Mesendoderm (in vitro differentiated cells): ENCODE measurements around the gene IZUMO2.

Experiments used
- DNase-seq: peaks from one replicate; pipeline ENCODE4 v3.0.0; 2013
- H2AK5ac ChIP-seq: 2 replicates; pipeline ENCODE4 v1.6.1; 2013; ENCODE audit warnings: low read length, inconsistent platforms
- H2BK120ac ChIP-seq: 2 replicates; pipeline ENCODE4 v1.6.1; 2013; ENCODE audit warnings: low read depth, mild to moderate bottlenecking, low read length, moderate library complexity, mixed read lengths
- H2BK15ac ChIP-seq: replicated peaks from 2 replicates; pipeline ENCODE4 v1.6.1; 2013; ENCODE audit warnings: low read depth, mild to moderate bottlenecking, moderate library complexity
- H2BK5ac ChIP-seq: 2 replicates; pipeline ENCODE4 v1.6.1; 2013; ENCODE audit warnings: low read length, inconsistent platforms
- H3K18ac ChIP-seq: 2 replicates; pipeline ENCODE4 v1.6.1; 2013; ENCODE audit warnings: mild to moderate bottlenecking, low read length, mixed read lengths
- H3K23ac ChIP-seq: one replicate; pipeline ENCODE4 v1.6.1; 2013; ENCODE audit warnings: low read length
- H3K27ac ChIP-seq: 2 replicates; pipeline ENCODE4 v1.5.1; 2013; ENCODE audit warnings: low read depth, mild to moderate bottlenecking, inconsistent platforms, low read length, moderate library complexity
- H3K27me3 ChIP-seq: 2 replicates; pipeline ENCODE4 v1.6.1; 2013; ENCODE audit warnings: low read length, control low read depth, mild to moderate bottlenecking, inconsistent platforms; ENCODE audit not compliant: insufficient read depth, poor library complexity
- H3K36me3 ChIP-seq: 2 replicates; pipeline ENCODE4 v1.6.1; 2013; ENCODE audit warnings: low read length, inconsistent platforms; ENCODE audit not compliant: control insufficient read depth, insufficient read depth
- H3K4ac ChIP-seq: one replicate; pipeline ENCODE4 v1.6.1; 2013; ENCODE audit warnings: low read depth, mild to moderate bottlenecking, low read length, moderate library complexity
- H3K4me1 ChIP-seq: 2 replicates; pipeline ENCODE4 v1.6.1; 2013; ENCODE audit warnings: low read depth, low read length, inconsistent platforms; ENCODE audit not compliant: control insufficient read depth
- H3K4me2 ChIP-seq: 2 replicates; pipeline ENCODE4 v1.6.1; 2013; ENCODE audit warnings: low read length
- H3K4me3 ChIP-seq: 2 replicates; pipeline ENCODE4 v1.5.1; 2013; ENCODE audit warnings: mild to moderate bottlenecking, low read length
- H3K56ac ChIP-seq: one replicate; pipeline ENCODE4 v1.6.1; 2013; ENCODE audit warnings: low read length
- H3K79me1 ChIP-seq: 2 replicates; pipeline ENCODE4 v1.6.1; 2013; ENCODE audit warnings: low read length, inconsistent platforms
- H3K79me2 ChIP-seq: 2 replicates; pipeline ENCODE4 v1.6.1; 2013; ENCODE audit warnings: mild to moderate bottlenecking, low read length; ENCODE audit not compliant: control insufficient read depth, insufficient read depth
- H3K9ac ChIP-seq: 2 replicates; pipeline ENCODE4 v1.6.1; 2013; ENCODE audit warnings: low read length, inconsistent platforms
- H4K5ac ChIP-seq: one replicate; pipeline ENCODE4 v1.6.1; 2013; ENCODE audit warnings: low read length
- H4K8ac ChIP-seq: one replicate; pipeline ENCODE4 v1.6.1; 2013; ENCODE audit warnings: low read depth, mild to moderate bottlenecking, control low read depth, low read length, moderate library complexity
- WGBS: extraction: QIAGEN DNeasy Blood & Tissue Kit; methylation state at CpG from one replicate; pipeline ENCODE4 v1.1.7; 2013; ENCODE audit warnings: low lambda C conversion rate, missing lambda C conversion rate; ENCODE audit not compliant: insufficient coverage; ENCODE audit errors: extremely low coverage; 5-methylcytosine and 5-hydroxymethylcytosine counted together

The IZUMO2 gene

DNA sequence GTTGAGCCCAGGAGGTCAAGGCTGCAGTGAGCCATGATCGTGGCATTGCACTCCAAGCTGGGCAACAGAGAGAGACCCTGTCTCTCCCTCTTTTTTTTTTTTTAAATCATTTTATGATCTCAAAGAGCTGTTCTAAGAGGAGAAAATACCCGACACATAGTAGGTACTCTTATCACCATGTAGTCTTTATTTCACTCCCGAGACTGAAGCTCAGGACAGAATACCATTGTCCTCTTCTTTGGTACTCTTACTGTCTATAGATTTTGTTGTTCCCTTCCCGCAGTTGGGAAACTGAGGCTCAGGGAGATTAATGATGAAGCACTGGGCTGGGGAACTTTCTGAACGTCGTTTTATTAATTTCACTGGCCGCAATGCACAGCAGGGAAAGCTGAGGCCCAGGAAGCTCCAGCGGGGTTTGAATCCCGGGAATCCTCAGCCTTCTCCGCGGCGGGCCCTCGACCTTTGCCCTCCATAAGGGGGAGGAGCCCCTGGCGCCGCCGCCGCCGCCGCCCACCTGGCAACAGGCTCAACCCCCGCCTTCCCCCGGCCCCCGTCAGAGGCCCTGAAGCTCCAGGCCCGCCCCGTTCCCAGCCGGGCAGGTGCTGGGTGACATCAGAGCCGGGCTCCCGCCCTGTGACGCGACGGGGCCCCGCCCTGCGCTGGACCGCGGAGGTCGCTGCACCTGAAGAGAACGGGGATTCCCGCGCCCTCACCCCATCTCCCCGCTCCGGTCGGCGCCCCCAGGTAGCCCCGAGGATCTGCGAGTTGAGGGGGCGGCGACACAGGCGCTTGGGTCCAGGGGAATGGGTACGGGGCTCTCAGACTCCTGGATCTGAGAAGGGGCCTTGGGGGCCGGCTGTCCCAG, 42.0 kb upstream of the IZUMO2 start:
- H2AK5ac ChIP-seq = no peak overlapping the region
- H2BK5ac ChIP-seq = no peak overlapping the region
- no peak overlapping the region for H3K4ac ChIP-seq
- peak; percentile 88 for DNase-seq
- no peak overlapping the region for H4K5ac ChIP-seq
- no peaks in the 10 kb centered on the region for H3K4me1 ChIP-seq
- no peaks in the 10 kb centered on the region for H3K27me3 ChIP-seq
- H3K4me3 ChIP-seq = no peak overlapping the region
- no peak overlapping the region for H3K23ac ChIP-seq
- no peak overlapping the region for H4K8ac ChIP-seq
- H3K18ac ChIP-seq = no peak overlapping the region
- no peak overlapping the region for H3K9ac ChIP-seq
- no peaks in the 10 kb centered on the region for H3K79me2 ChIP-seq
- WGBS = no CpG with 5 or more reads among the region's 49 CpGs
- no peaks in the 10 kb centered on the region for H3K36me3 ChIP-seq
- H2BK15ac ChIP-seq = no peak overlapping the region
- peak overlapping the region; percentile 42 for H3K4me2 ChIP-seq
- H3K79me1 ChIP-seq = no peaks in the 10 kb centered on the region
- H3K27ac ChIP-seq = no peak overlapping the region
- H2BK120ac ChIP-seq = no peak overlapping the region
- peak overlapping the region; percentile 7 for H3K56ac ChIP-seq

DNA sequence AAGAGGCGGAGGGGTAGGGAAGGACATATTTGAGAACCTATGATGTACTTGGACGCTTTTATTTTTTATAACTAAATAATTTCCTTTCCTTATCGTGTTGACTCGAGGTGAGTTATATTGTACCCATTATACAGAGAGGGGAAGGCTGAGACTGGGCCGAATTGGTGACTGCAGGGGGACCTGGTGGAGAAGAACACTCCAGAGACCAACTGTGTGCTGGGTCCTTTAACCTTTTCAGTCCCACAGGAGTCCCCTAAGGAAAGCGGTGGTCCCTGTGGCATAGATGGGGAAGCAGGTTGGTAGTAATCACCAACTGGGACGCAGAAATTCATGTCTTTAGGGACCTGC, 41.0 kb upstream of the IZUMO2 start:
- Histone ChIP-seq H2BK5ac (no peak overlapping the region), H3K4me1 (no peaks in the 10 kb centered on the region), H3K27me3 (no peaks in the 10 kb centered on the region), H3K56ac (peak overlapping the region; percentile 81), H3K4ac (no peak overlapping the region), H3K36me3 (no peaks in the 10 kb centered on the region), H3K79me1 (no peaks in the 10 kb centered on the region), H2AK5ac (no peak overlapping the region), H3K18ac (no peak overlapping the region), H3K9ac (peak overlapping the region; percentile 61), H3K79me2 (no peaks in the 10 kb centered on the region), H4K8ac (no peak overlapping the region), H2BK120ac (no peak overlapping the region), H2BK15ac (no peak overlapping the region), H3K23ac (no peak overlapping the region), H3K4me2 (peak overlapping the region; percentile 48), H3K27ac (no peak overlapping the region), H3K4me3 (no peak overlapping the region), H4K5ac (no peak overlapping the region)
- no peak for DNase-seq
- WGBS = no CpG with 5 or more reads among the region's 7 CpGs

DNA sequence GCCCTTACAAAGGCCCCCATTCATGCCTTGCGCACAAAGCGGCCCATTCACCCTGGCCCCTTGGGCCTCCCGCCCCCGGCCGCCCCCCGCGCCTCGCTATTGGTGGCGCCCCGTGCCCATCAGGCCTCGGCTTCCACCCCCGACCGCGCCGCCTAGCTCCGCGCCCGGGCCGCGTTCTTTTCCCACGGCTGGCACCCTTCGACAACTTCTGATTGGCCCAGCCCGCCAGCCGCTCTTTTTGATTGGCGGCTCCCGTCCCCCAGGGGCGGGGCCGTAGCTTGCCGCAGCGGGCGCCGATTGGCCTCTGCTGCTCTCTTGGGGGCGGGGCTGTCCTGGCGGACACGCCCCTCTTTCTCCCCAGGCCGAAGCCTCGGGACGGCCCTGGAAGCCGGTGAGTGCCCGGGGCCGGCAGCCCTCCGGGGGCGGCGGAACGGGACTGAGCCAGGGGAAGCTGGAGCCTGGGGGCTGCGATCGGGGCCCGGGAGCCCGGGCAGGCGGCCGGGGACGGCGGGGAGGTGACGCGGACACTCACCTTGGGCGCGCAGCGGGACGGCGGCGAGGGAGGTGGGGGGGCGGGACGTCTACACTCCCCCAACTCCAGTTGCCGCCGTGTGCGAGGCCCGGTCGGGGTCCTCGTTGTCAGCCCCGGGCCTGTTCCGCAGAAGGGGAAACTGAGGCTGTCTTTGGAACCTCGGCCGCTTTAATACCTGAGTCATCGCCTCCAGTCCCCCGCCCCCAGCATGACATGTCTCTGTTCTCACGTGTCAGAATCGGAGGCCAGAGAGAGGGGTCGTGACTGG, 40.4 kb upstream of the IZUMO2 start, which contains the start of gene MYH14:
Gene MYH14, plus strand, starts transcription at position 342 of the 800 bp plus-strand sequence. CDS start 6,744 bp downstream, outside the sequence.
- no peak within 1 kb of the TSS for H3K27ac ChIP-seq
- H3K79me2 ChIP-seq = no peaks in the 10 kb centered on the region
- no peak within 1 kb of the TSS for H4K8ac ChIP-seq
- H4K5ac ChIP-seq = no peak within 1 kb of the TSS
- no peaks in the 10 kb centered on the region for H3K4me1 ChIP-seq
- no peak within 1 kb of the TSS for H2AK5ac ChIP-seq
- no CpG with 5 or more reads among the region's 78 CpGs for WGBS
- peak; percentile 94 for DNase-seq
- H2BK15ac ChIP-seq = no peak within 1 kb of the TSS
- H3K56ac ChIP-seq = peak within 1 kb of the TSS; percentile 81
- H3K36me3 ChIP-seq = no peaks in the 10 kb centered on the region
- no peak within 1 kb of the TSS for H3K4ac ChIP-seq
- H3K27me3 ChIP-seq = no peaks in the 10 kb centered on the region
- H3K23ac ChIP-seq = no peak within 1 kb of the TSS
- no peak within 1 kb of the TSS for H2BK5ac ChIP-seq
- H2BK120ac ChIP-seq = no peak within 1 kb of the TSS
- H3K9ac ChIP-seq = peak within 1 kb of the TSS; percentile 61
- H3K79me1 ChIP-seq = no peaks in the 10 kb centered on the region
- H3K18ac ChIP-seq = peak within 1 kb of the TSS; percentile 35
- peak within 1 kb of the TSS; percentile 52 for H3K4me2 ChIP-seq
- peak within 1 kb of the TSS; percentile 36 for H3K4me3 ChIP-seq

DNA sequence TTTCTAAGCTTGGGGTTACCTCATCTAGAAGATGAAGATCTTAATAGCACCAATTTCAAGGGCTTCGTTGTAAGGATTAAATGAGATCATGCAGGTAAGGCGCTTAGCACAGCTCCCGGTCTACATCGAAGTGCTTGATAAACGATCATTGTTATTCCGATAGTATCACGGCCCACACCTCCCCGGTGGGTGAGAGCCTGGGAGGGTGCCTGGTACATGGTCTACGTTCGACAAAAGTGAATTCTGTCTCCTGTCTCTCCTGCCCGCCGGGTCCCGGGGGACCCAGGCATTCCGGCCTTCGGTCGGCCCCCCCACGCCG, 39.8 kb upstream of the IZUMO2 start:
- H4K8ac ChIP-seq = no peak overlapping the region
- no peak overlapping the region for H3K56ac ChIP-seq
- H2AK5ac ChIP-seq = no peak overlapping the region
- H3K36me3 ChIP-seq = no peaks in the 10 kb centered on the region
- no peaks in the 10 kb centered on the region for H3K4me1 ChIP-seq
- H2BK120ac ChIP-seq = no peak overlapping the region
- H3K4me2 ChIP-seq = peak overlapping the region; percentile 52
- no peak overlapping the region for H4K5ac ChIP-seq
- H3K18ac ChIP-seq = no peak overlapping the region
- H3K27me3 ChIP-seq = no peaks in the 10 kb centered on the region
- H3K27ac ChIP-seq = no peak overlapping the region
- peak overlapping the region; percentile 32 for H3K9ac ChIP-seq
- no peak overlapping the region for H3K23ac ChIP-seq
- no peak overlapping the region for H3K4ac ChIP-seq
- H3K79me1 ChIP-seq = no peaks in the 10 kb centered on the region
- no peak overlapping the region for H2BK5ac ChIP-seq
- WGBS = no CpG with 5 or more reads among the region's 18 CpGs
- no peak overlapping the region for H2BK15ac ChIP-seq
- DNase-seq = no peak
- H3K79me2 ChIP-seq = no peaks in the 10 kb centered on the region
- peak overlapping the region; percentile 16 for H3K4me3 ChIP-seq

DNA sequence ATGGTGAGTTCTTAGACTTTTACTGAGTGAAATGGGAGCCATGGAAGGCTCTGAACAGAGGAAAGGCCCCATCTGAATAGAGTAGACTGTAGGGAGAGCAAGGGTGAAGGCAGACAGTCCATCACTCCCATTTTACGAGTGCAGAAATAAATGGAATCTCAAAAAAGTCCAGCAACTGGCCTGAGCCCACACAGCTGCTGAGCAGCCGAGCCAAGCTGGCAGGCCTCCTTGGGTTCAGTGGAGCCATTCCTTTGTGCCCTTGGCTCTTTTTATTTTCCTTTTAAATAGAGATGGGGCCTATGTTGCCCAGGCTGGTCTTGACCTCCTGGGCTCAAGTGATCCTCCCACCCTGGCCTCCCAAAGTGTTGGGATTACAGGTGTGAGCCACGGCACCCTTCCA, 39.3 kb upstream of the IZUMO2 start:
- no peak overlapping the region for H3K27ac ChIP-seq
- no peak overlapping the region for H4K8ac ChIP-seq
- no CpG with 5 or more reads among the region's 3 CpGs for WGBS
- no peak overlapping the region for H3K4me3 ChIP-seq
- H3K18ac ChIP-seq = no peak overlapping the region
- no peak for DNase-seq
- no peak overlapping the region for H3K9ac ChIP-seq
- no peak overlapping the region for H2BK5ac ChIP-seq
- H3K79me2 ChIP-seq = no peaks in the 10 kb centered on the region
- no peaks in the 10 kb centered on the region for H3K4me1 ChIP-seq
- no peak overlapping the region for H2BK15ac ChIP-seq
- no peaks in the 10 kb centered on the region for H3K79me1 ChIP-seq
- no peak overlapping the region for H3K4me2 ChIP-seq
- H4K5ac ChIP-seq = no peak overlapping the region
- no peak overlapping the region for H2AK5ac ChIP-seq
- H3K23ac ChIP-seq = no peak overlapping the region
- no peak overlapping the region for H3K56ac ChIP-seq
- no peaks in the 10 kb centered on the region for H3K36me3 ChIP-seq
- no peak overlapping the region for H3K4ac ChIP-seq
- no peaks in the 10 kb centered on the region for H3K27me3 ChIP-seq
- H2BK120ac ChIP-seq = no peak overlapping the region
